Right cardiac atrium (tissue), 5 donors: ENCODE results near the gene ZNF536. TPM values are rescaled to one million over a fixed set of nuclear protein-coding genes. Genes with fewer than 3 reads are reported as not detected.

Experiments used
- ATAC-seq, 2 donors: fragments of 200-7000 bp; cut with Tn5 transposase; one replicate each; pipeline versions ENCODE4 v1.8.0 to v1.9.1; 2020; ENCODE audit warnings: moderate library complexity in 2 of 2, mild to moderate bottlenecking in 1 of 2
- DNase-seq, 3 donors: peaks; one replicate each; pipeline ENCODE4 v3.0.0-alpha.2; 2020
- H3K27ac ChIP-seq: one replicate; pipeline ENCODE4 v1.5.1; 2013; ENCODE audit warnings: mild to moderate bottlenecking, low read length, control low read depth, moderate library complexity
- H3K27me3 ChIP-seq: one replicate; pipeline ENCODE4 v1.6.1; 2013; ENCODE audit not compliant: control insufficient read depth, insufficient read depth
- H3K4me1 ChIP-seq: one replicate; pipeline ENCODE4 v1.6.1; 2013; ENCODE audit warnings: low read length; ENCODE audit not compliant: control insufficient read depth, insufficient read depth
- H3K4me3 ChIP-seq: one replicate; pipeline ENCODE4 v1.5.1; 2013; ENCODE audit warnings: low read length, control low read depth
- H3K9me3 ChIP-seq: one replicate; pipeline ENCODE4 v1.6.1; 2013; ENCODE audit warnings: low read length; ENCODE audit not compliant: control insufficient read depth
- WGBS: extraction: QIAGEN DNeasy Blood & Tissue Kit; methylation state at CpG from one replicate; pipeline ENCODE4 v1.1.7; 2013; 5-methylcytosine and 5-hydroxymethylcytosine counted together
- intact Hi-C, 4 donors: fragments of 100-400 bp; cut with DNase I; formaldehyde crosslinking; loops; one replicate each; pipeline versions ENCODE4 v1.11.0 to v1.14.0; 2022 to 2023
- polyA plus RNA-seq: library from polyadenylated mRNA; stranded (reverse); fragments of 200-250 nt; gene quantifications from one replicate; pipeline ENCODE4 v1.2.3, GENCODE V29; 2013
- total RNA-seq, 4 donors: library from RNA; stranded (reverse); fragmentation: NEBNext Ultra II Directional; extraction: Animal tissue kit (Norgen Biotek cat#: 25700); gene quantifications; one replicate each; pipeline ENCODE4 v1.2.1, GENCODE V29; 2021
- donor health status: healthy with polysubstance abuse.
- donor health status: DM: no; HTN: yes; CAD: no.
- donor health status: DM: no; HTN: no; CAD: no.
- donor health status: DM: no; HTN: yes; CAD: no; lungs with severe emphysema.
- donor health status: DM: yes; HTN: yes; CAD: no.

ZNF536 gene
- total and polyA plus RNA-seq, 5 donors = 2.5 to 6.5 (median 4.2) TPM

DNA sequence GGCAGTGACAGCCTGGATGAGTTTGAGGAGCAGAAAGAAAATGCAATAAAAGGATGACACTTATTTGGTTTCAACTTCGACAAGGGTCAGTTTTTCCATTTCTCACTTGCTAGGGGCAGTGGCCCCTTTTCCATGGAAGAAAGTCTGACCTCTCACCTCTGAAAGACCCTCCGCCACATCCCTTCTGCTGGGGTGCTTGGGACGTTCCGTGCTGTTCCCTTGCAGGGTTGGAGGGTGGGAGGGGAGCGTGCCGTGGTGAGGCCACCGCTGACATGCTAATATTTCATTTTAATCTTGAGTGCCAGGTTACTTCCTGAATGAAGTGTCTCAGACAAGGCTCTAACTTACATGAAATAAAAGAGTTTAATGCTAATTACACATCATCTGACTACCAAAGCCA is 5.2 kb upstream of the ZNF536 start:
- Histone ChIP-seq H3K27ac (no peak overlapping the region), H3K9me3 (no peaks in the 10 kb centered on the region), H3K4me3 (no peak overlapping the region), H3K27me3 (no peaks in the 10 kb centered on the region), H3K4me1 (no peaks in the 10 kb centered on the region)
- WGBS = 55% methylated on average over 7 of the region's 7 CpGs
- intact Hi-C loops = no loop called here
- ATAC-seq = no peak
- no peak for DNase-seq

DNA sequence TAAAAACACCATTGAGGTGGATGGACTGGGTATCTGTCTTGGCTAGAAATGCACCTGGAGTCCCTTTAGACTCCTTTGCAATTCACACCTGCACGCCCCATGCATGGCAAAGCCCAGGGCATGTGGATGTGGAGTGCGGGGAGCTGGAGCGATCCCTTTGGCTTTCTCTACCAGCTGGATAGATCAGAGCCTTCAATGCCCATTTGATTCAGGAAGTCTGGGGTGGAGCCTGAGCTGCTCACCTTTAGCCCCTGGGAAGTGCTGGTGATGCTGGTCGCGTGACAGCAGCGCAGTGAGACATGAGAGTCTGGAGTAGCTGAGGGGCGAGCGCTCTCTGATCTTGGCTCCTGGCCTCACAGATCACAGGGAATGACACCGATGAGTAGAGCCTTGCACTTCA is 4.8 kb upstream of the ZNF536 start:
- ATAC-seq (no peak), DNase-seq (no peak)
- intact Hi-C loops = no loop called here
- Histone ChIP-seq H3K4me3 (no peak overlapping the region), H3K4me1 (no peaks in the 10 kb centered on the region), H3K27ac (no peak overlapping the region), H3K9me3 (no peaks in the 10 kb centered on the region), H3K27me3 (no peaks in the 10 kb centered on the region)
- WGBS = 88% methylated on average over 9 of the region's 9 CpGs

DNA sequence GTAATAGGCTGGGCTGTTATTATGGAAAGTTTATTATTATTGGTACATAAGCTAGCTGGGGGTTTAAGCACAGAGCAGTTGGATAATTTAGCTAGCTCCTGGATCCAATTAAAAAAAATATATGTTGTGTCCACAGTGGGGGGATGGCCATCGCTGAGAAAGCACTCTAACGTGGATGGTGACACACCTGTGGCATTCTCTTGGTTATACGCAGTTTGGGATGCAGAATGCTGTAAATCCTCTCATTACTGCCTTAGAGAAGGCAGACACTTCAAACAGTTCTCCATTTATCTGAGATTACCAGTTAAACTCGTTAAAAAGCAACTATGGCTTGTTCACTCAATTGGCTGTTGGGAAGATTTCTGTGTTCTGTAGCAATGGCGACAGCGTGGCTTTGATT is 2.4 kb upstream of the ZNF536 start:
- Histone ChIP-seq H3K4me1 (no peaks in the 10 kb centered on the region), H3K27ac (no peak overlapping the region), H3K9me3 (no peaks in the 10 kb centered on the region), H3K4me3 (no peak overlapping the region), H3K27me3 (no peaks in the 10 kb centered on the region)
- ATAC-seq = no peak
- no peak for DNase-seq
- intact Hi-C loops = no loop called here
- WGBS = 79% methylated on average over 6 of the region's 6 CpGs

DNA sequence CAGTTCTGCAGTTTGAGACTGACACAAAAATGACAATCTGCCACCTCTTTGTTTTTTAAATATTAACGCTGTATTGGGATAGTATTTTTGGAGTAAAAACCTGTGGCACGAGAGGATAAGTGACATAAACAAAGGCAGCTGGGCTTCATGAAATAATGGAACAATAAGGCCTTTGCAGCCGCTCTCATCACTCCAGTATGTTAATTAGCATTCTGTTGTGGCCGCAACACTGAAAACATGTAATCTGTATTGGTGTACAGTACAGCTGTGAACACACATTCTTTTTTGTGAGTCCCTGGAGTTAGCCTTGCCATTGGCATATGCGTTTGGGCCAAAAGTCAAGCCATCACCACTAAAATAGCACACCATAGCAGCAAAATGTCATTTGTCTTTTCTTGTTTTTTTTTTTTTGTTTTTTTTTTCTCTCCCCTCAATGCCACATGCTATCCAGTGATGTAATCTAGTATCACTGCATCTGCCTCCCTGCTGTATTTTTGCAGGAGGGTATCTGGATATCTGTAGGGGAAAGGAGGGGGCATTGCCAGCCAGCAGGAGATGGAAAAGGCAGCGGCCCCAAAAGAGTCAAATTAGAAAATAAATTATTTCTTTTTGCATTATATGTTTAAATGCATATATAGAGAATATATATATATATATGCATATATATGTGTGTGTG is 885 bp upstream of the ZNF536 start:
- WGBS = 87% methylated on average over 6 of the region's 6 CpGs
- ATAC-seq = no peak
- Histone ChIP-seq H3K4me3 (no peak overlapping the region), H3K4me1 (no peaks in the 10 kb centered on the region), H3K27ac (no peak overlapping the region), H3K27me3 (no peaks in the 10 kb centered on the region), H3K9me3 (no peaks in the 10 kb centered on the region)
- intact Hi-C loops = no loop called here
- DNase-seq = no peak

DNA sequence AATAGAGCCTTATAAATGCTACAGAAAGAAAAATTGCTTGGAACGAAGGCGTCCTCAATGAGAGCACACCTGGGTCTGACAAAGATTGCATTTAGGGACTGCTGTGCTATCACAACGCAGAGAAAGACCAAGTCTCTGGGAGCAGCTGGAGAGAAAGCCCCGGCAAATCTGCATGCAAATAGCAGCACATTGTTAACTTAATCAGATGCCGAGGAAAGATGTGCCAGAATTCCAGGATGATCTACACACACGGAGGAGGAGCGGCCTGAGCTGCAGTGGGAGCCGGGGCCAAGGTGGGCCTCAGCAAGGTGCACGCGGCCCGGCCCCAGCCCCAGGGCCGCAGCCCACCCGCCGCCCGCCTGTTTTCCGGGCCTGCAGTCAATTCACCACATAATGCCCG is 1.4 kb downstream of the ZNF536 start:
- WGBS = 43% methylated on average over 17 of the region's 17 CpGs
- ATAC-seq = no peak
- Histone ChIP-seq H3K4me1 (no peaks in the 10 kb centered on the region), H3K27me3 (no peaks in the 10 kb centered on the region), H3K9me3 (no peaks in the 10 kb centered on the region), H3K27ac (no peak overlapping the region), H3K4me3 (no peak overlapping the region)
- no peak for DNase-seq
- intact Hi-C loops = no loop called here

DNA sequence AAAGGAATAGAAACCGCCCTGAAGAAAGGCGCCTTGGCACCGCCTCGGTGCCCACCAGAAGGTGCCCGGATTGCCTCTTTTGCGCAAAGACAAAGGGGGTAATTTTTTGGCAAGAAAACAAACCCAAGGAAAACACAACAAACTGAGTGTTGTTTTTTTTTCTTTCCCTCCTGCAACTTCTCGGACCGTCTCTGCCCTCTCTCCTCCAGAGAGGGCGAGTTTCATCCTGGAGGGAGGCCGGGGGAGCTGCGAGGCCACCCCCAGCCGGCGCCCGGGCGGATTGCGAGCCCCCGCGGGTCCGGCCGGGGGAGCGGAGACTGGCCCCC is 2.3 kb downstream of the ZNF536 start:
- Histone ChIP-seq H3K9me3 (no peaks in the 10 kb centered on the region), H3K4me1 (no peaks in the 10 kb centered on the region), H3K27me3 (no peaks in the 10 kb centered on the region), H3K4me3 (peak overlapping the region; percentile 39), H3K27ac (no peak overlapping the region)
- ATAC-seq (no peak), DNase-seq (no peak)
- 7% methylated on average over 21 of the region's 21 CpGs for WGBS
- intact Hi-C loops = no loop called here

DNA sequence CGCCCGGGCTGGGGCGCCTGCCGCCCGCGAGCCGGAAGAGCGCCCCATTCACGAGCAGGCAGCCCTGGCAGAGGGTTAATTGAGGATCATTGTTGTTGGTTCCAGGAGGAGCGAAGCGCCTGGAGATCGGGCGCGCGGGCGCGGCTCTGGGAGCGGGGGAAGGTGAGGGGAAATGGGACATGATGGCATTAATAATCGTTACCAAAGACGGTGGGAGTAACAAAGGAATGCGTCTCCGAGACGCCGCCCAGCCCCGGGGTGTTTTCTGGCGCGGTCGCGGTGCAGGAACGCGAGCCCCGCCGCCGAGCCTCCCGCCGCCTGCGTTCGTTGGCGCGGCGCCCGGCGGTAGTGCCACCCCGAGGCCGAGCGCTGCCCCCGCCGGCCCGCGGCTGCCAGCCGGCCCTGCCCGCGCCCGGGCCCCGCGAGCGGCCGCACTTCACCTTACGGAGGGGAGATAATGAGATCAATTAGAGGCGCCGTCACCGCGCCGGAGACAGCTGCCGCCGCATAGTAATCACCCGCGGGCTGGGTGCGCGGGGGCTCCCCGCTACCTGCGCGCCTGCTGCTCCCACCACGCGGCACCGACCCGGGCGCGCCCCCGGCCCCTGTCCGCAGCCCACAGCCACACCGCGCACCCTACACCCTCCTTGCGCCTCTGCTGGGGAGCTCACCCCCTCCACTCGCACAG is 2.8 kb downstream of the ZNF536 start:
- intact Hi-C loops = no loop called here
- peak overlapping the region; percentile 39 for H3K4me3 ChIP-seq
- no peaks in the 10 kb centered on the region for H3K9me3 ChIP-seq
- H3K27ac ChIP-seq = no peak overlapping the region
- H3K4me1 ChIP-seq = no peaks in the 10 kb centered on the region
- H3K27me3 ChIP-seq = no peaks in the 10 kb centered on the region
- WGBS = 3% methylated on average over 85 of the region's 85 CpGs
- ATAC-seq (no peak), DNase-seq (no peak)

DNA sequence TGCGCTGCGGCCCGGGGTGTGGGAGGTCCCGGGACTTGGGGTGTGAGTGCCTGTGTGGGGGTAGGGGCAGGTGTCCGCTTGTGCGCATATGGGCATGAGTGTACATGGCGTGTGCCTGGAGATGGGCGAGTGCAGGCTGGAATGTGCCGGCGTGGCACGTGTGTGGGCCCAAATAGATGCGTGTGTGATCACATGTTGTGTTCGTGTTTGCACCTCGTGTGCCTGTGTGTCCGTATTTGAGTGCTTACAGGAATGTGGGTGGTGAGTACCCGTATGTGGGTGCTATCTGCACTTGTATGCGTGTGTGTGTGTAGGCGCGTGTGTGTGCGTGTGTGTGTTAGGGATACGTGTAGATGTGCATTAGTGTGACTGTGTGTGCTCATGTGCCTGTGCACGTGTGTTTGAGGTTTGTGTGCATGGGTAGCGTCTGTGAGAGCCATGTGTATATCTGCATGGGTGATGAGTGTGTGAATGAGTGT is 3.4 kb downstream of the ZNF536 start:
- Histone ChIP-seq H3K9me3 (no peaks in the 10 kb centered on the region), H3K27ac (no peak overlapping the region), H3K27me3 (no peaks in the 10 kb centered on the region), H3K4me3 (no peak overlapping the region), H3K4me1 (no peaks in the 10 kb centered on the region)
- intact Hi-C loops = no loop called here
- no peak for DNase-seq
- ATAC-seq = peak in 1 of 2 donors; percentile 49
- WGBS = 60% methylated on average over 23 of the region's 23 CpGs

DNA sequence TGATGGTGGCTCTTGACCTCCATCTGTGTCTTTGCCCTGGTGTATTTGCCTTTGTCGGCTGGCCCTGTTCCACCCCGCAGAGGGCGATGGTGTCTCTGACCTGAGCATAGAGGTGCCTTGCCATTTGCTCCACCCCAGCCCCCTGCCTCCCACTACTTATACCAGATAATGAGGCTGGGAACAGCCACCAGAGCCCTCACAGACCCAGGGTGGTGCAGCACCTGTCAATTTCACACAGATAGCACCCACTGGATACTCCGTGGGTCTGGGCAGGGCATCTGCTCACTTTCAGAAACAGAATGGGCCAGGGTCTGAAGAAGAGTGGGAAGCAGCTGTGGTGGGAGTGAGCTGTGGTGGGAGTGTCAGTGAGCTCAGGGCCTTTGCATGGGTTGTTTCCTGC is 4.1 kb downstream of the ZNF536 start:
- ATAC-seq = no peak
- intact Hi-C loops = no loop called here
- H3K4me3 ChIP-seq = no peak overlapping the region
- DNase-seq = no peak
- H3K27me3 ChIP-seq = no peaks in the 10 kb centered on the region
- H3K4me1 ChIP-seq = no peaks in the 10 kb centered on the region
- WGBS = 67% methylated on average over 4 of the region's 4 CpGs
- no peak overlapping the region for H3K27ac ChIP-seq
- no peaks in the 10 kb centered on the region for H3K9me3 ChIP-seq

DNA sequence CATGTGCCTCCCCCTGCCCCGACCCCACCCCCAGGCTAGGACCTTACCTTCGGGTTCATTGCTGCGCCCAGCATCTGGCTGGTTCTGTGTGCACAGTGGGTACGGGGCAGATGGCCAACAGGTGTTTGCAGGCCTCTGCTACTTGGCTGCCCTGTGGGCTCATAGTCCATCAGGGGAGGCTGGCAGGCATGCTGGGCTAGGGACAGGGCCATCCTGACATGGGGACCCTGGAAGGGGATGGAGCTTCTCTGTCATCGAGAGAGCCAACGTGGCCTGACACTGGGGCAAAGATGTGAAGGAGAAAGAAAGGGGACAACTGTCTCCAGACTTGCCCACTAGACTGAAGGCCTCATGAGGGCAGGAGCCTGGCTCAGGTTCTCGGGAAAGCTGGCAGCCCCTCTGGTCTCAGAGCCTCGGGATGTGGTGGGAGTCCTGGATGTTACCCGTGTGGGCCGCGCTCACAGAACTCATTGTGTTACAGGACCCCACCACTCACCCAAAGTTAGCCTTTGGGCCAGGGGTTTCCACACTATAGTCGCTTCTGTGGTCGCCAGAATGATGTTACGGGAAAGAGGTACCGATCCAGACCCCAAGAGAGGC is 4.7 kb downstream of the ZNF536 start:
- H3K27me3 ChIP-seq = no peaks in the 10 kb centered on the region
- ATAC-seq (no peak), DNase-seq (no peak)
- WGBS = 93% methylated on average over 15 of the region's 15 CpGs
- H3K4me1 ChIP-seq = no peaks in the 10 kb centered on the region
- no peak overlapping the region for H3K27ac ChIP-seq
- no peaks in the 10 kb centered on the region for H3K9me3 ChIP-seq
- H3K4me3 ChIP-seq = no peak overlapping the region
- intact Hi-C loops = no loop called here

DNA sequence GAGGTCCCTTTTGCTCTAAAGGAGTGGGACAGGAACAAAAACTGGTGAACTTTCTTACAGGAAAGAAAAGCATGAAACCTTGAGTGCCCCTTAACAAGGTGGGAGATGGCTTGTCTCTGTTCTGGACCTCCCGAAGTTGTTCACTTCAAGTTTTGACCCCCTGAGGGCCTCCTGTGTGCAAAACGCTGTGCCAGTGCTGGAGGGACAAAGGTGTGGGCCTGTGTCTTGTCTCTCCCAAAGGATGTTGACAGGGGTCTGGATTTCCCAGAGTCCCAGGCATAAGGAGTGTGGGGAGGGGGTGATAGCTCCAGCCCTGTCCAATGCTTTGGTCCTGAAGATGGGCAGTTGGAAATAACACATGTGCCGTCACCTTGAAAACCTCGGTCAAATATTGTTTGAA is 6.5 kb downstream of the ZNF536 start:
- WGBS = 75% methylated on average over 4 of the region's 4 CpGs
- Histone ChIP-seq H3K4me1 (no peaks in the 10 kb centered on the region), H3K27ac (no peak overlapping the region), H3K4me3 (no peak overlapping the region), H3K9me3 (no peaks in the 10 kb centered on the region), H3K27me3 (no peaks in the 10 kb centered on the region)
- DNase-seq (no peak), ATAC-seq (no peak)
- intact Hi-C loops = no loop called here
